B cell (primary cell): ENCODE results near the gene LPXN. TPM values are rescaled to one million over a fixed set of nuclear protein-coding genes. Genes with fewer than 3 reads are reported as not detected.

Experiments used
- ATAC-seq: fragments of 200-7000 bp; cut with Tn5 transposase; one replicate; pipeline ENCODE4 v1.10.0; 2021; ENCODE audit warnings: low read depth, mild to moderate bottlenecking, moderate number of reproducible peaks, moderate library complexity
- CTCF ChIA-PET: fragments of 350-600 bp; sonication (Branson Sonifier 250); formaldehyde crosslinking; loops from one replicate; lab custom pipeline; 2021; ENCODE audit warnings: antibody characterized with exemption, inconsistent platforms; lab: Charles Lee
- POLR2A ChIA-PET: fragments of 350-600 bp; sonication (Branson Sonifier 250); formaldehyde crosslinking; loops from one replicate; lab custom pipeline; 2021; ENCODE audit warnings: antibody characterized with exemption; lab: Charles Lee
- DNase-seq: peaks from one replicate; pipeline ENCODE4 v3.0.0; 2013
- H2AFZ ChIP-seq: 2 replicates; pipeline ENCODE4 v1.6.1; 2012; ENCODE audit warnings: mild to moderate bottlenecking, low read depth, low read length; ENCODE audit not compliant: insufficient read depth, poor library complexity, severe bottlenecking
- H3K27ac ChIP-seq, 2 donors: 1 replicate in 1 of 2; 2 replicates in 1 of 2; pipeline ENCODE4 v1.5.1; 2012 to 2013; ENCODE audit warnings: low read length in 2 of 2, mild to moderate bottlenecking in 2 of 2, moderate library complexity in 1 of 2
- H3K27me3 ChIP-seq, 4 experiments: fragments of 200-600 bp in 1 of 4; sonication (generic) in 1 of 4; replicated peaks in 1 of 4; 1 replicate in 2 of 4; 2 replicates in 2 of 4; pipeline versions ENCODE4 v1.6.1 to v1.7.0; 2013 to 2016; ENCODE audit warnings: low read length in 3 of 4, mild to moderate bottlenecking in 2 of 4, mixed read lengths in 1 of 4, moderate library complexity in 1 of 4; ENCODE audit not compliant: insufficient read depth in 4 of 4, control insufficient read depth in 3 of 4; ENCODE audit errors: control extremely low read depth in 1 of 4
- H3K36me3 ChIP-seq, 2 experiments: replicated peaks in 1 of 2; 1 replicate in 1 of 2; 2 replicates in 1 of 2; pipeline versions ENCODE4 v1.6.1 to v1.7.1; 2013; ENCODE audit warnings: low read length in 1 of 2; ENCODE audit not compliant: insufficient read depth in 2 of 2, control insufficient read depth in 1 of 2; ENCODE audit errors: control extremely low read depth in 1 of 2, extremely low read depth in 1 of 2
- H3K4me1 ChIP-seq, 2 donors: fragments of 200-600 bp in 1 of 2; sonication (generic) in 1 of 2; 1 replicate in 1 of 2; 2 replicates in 1 of 2; pipeline versions ENCODE4 v1.5.1 to v1.6.1; 2013 to 2017; ENCODE audit warnings: low read length in 2 of 2; ENCODE audit not compliant: control insufficient read depth in 2 of 2, insufficient read depth in 2 of 2
- H3K4me2 ChIP-seq: replicated peaks from 2 replicates; pipeline ENCODE3; 2012; ENCODE audit warnings: mild to moderate bottlenecking, low read depth, low read length; ENCODE audit not compliant: poor library complexity, severe bottlenecking
- H3K4me3 ChIP-seq, 5 experiments: fragments of 200-600 bp in 1 of 5; sonication (generic) in 1 of 5; 1 replicate in 3 of 5; 2 replicates in 2 of 5; pipeline versions ENCODE4 v1.5.1 to v1.7.0; 2011 to 2016; ENCODE audit warnings: low read length in 4 of 5, mild to moderate bottlenecking in 4 of 5, low read depth in 2 of 5, control low read depth in 1 of 5, moderate library complexity in 1 of 5; ENCODE audit not compliant: insufficient read depth in 1 of 5; ENCODE audit errors: control extremely low read depth in 1 of 5, extremely low read depth in 1 of 5
- H3K79me2 ChIP-seq: fragments of 200-600 bp; sonication (generic); one replicate; pipeline ENCODE4 v1.6.0; 2016; ENCODE audit warnings: low read length; ENCODE audit not compliant: control insufficient read depth, insufficient read depth
- H3K9ac ChIP-seq: fragments of 200-600 bp; sonication (generic); 2 replicates; pipeline ENCODE4 v1.6.1; 2017; ENCODE audit warnings: mild to moderate bottlenecking, low read length, moderate library complexity
- H3K9me3 ChIP-seq, 3 donors: one replicate each; pipeline versions ENCODE4 v1.6.1 to v1.7.1; 2013; ENCODE audit warnings: low read length in 2 of 3; ENCODE audit not compliant: control insufficient read depth in 2 of 3, insufficient read depth in 1 of 3; ENCODE audit errors: control extremely low read depth in 1 of 3
- H4K20me1 ChIP-seq: 2 replicates; pipeline ENCODE4 v1.6.0; 2012; ENCODE audit warnings: mild to moderate bottlenecking, low read length; ENCODE audit not compliant: insufficient read depth, control insufficient read depth, poor library complexity, severe bottlenecking
- H3K27ac Mint-ChIP-seq: one replicate; pipeline ENCODE4 v1.8.0; 2021; ENCODE audit warnings: mixed read lengths
- H3K27me3 Mint-ChIP-seq: one replicate; pipeline ENCODE4 v1.8.0; 2021; ENCODE audit warnings: mixed read lengths
- H3K4me1 Mint-ChIP-seq: one replicate; pipeline ENCODE4 v1.8.0; 2021; ENCODE audit warnings: mixed read lengths
- H3K4me3 Mint-ChIP-seq: one replicate; pipeline ENCODE4 v1.8.0; 2021; ENCODE audit warnings: mixed read lengths
- H3K9me3 Mint-ChIP-seq: one replicate; pipeline ENCODE4 v1.8.0; 2022; ENCODE audit warnings: mixed read lengths; ENCODE audit not compliant: insufficient read depth
- EZH2 ChIP-seq: IDR thresholded peaks from 2 replicates; pipeline ENCODE4 v1.6.1; 2012; ENCODE audit warnings: borderline replicate concordance, low read depth, mild to moderate bottlenecking, moderate library complexity, low read length; ENCODE audit not compliant: insufficient read depth, poor library complexity, severe bottlenecking
- WGBS: methylation state at CpG from one replicate; pipeline ENCODE4 v1.1.5; 2013; ENCODE audit warnings: missing lambda C conversion rate; ENCODE audit not compliant: insufficient coverage; 5-methylcytosine and 5-hydroxymethylcytosine counted together
- intact Hi-C: fragments of 100-400 bp; cut with micrococcal nuclease; formaldehyde crosslinking; loops from one replicate; pipeline ENCODE4 v1.10.0; 2022
- polyA plus RNA-seq: library from polyadenylated mRNA; depleted of rRNA; stranded (reverse); fragments of >200 nt; gene quantifications from 2 replicates; pipeline ENCODE4 v1.2.3, GENCODE V29; 2012
- total RNA-seq, 2 donors: library from RNA; stranded (reverse); fragments of 120-200 nt in 1 of 2; gene quantifications; 1 replicate in 1 of 2; 2 replicates in 1 of 2; pipeline versions ENCODE4 v1.2.3 to v1.2.4, GENCODE V29; 2013 to 2022
- TF ChIP-seq, protein P1 (sequence below): fragments of 200-600 bp; IDR thresholded peaks from one replicate; pipeline ENCODE4 v1.8.0; 2022; ENCODE audit warnings: antibody characterized with exemption, mild to moderate bottlenecking

The LPXN gene
- total and polyA plus RNA-seq, 2 donors (not counting 1 experiment from before 2014, with no cell fraction given): 59.2 to 209 TPM

DNA sequence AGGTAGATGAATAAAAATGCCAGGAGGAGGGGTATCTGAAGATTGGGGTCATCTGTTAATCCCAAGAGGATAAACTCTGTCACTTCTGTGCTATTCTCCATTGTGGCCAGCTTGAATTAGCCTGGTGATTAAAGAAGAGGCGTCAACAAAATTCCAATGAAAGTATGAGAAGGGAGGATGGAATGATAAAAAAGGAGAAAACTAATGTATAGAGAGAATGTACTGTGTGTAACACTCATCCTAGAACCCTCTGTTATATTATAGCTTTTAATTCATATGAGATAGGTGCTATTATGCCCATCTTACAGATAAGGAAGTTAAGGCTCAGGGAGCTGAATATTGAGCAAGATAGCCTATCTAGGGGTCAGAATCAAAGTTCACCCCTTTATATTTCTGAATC is 67.7 kb downstream of the LPXN start, which contains the start of gene OR5B21:
Gene OR5B21, minus strand, starts transcription at position 101 of the 400 bp plus-strand sequence. Its CDS starts 0 bp downstream, at position 101.
- no peak for ATAC-seq
- DNase-seq: no peak
- peaks cover 8 to 16% of the 10 kb centered on the region in 2 donors for H3K4me1 ChIP-seq
- Mint-ChIP-seq H3K9me3 (no peaks in the 10 kb centered on the region), H3K27me3 (no peaks in the 10 kb centered on the region), H3K4me3 (peak within 1 kb of the TSS; percentile 6), H3K27ac (peak within 1 kb of the TSS; percentile 32), H3K4me1 (peaks cover 27% of the 10 kb centered on the region)
- H3K4me3 ChIP-seq: no peak within 1 kb of the TSS
- no peak within 1 kb of the TSS for H3K9ac ChIP-seq
- H3K79me2 ChIP-seq: no peaks in the 10 kb centered on the region
- POLR2A ChIA-PET: no interaction called here
- no peaks in the 10 kb centered on the region for H3K36me3 ChIP-seq
- no peaks in the 10 kb centered on the region for H3K27me3 ChIP-seq
- H4K20me1 ChIP-seq: no peaks in the 10 kb centered on the region
- CTCF ChIA-PET: no interaction called here
- H3K4me2 ChIP-seq: peak within 1 kb of the TSS; percentile 16
- no peak within 1 kb of the TSS for H2AFZ ChIP-seq
- intact Hi-C loops: no loop called here
- no peak within 1 kb of the TSS for H3K27ac ChIP-seq
- TF ChIP-seq EZH2: no peak
- TF ChIP-seq, protein P1, sequence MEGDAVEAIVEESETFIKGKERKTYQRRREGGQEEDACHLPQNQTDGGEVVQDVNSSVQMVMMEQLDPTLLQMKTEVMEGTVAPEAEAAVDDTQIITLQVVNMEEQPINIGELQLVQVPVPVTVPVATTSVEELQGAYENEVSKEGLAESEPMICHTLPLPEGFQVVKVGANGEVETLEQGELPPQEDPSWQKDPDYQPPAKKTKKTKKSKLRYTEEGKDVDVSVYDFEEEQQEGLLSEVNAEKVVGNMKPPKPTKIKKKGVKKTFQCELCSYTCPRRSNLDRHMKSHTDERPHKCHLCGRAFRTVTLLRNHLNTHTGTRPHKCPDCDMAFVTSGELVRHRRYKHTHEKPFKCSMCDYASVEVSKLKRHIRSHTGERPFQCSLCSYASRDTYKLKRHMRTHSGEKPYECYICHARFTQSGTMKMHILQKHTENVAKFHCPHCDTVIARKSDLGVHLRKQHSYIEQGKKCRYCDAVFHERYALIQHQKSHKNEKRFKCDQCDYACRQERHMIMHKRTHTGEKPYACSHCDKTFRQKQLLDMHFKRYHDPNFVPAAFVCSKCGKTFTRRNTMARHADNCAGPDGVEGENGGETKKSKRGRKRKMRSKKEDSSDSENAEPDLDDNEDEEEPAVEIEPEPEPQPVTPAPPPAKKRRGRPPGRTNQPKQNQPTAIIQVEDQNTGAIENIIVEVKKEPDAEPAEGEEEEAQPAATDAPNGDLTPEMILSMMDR: no peak
- H3K9me3 ChIP-seq: no peaks in the 10 kb centered on the region
- WGBS: no CpG with 5 or more reads among the region's 1 CpG

DNA sequence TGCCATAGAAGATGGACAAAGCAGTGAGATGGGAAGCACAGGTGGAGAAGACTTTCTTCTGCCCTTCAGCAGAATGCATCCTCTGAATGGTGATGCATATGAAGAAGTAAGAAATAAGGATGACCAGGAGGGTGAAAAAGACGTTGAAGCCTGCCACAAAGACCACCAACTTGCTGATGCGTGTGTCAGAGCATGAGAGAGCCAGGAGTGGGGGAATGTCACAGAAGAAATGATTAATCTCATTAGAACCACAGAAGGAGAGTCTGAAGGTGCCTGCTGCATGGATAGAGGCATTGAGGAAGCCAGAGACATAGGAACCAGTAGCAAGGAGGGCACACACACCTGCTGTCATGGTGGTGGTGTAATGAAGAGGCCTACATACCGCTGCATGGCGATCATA is 68.3 kb downstream of the LPXN start:
- Mint-ChIP-seq H3K4me1 (peaks cover 27% of the 10 kb centered on the region), H3K27ac (peak overlapping the region; percentile 32), H3K27me3 (no peaks in the 10 kb centered on the region), H3K4me3 (peak overlapping the region; percentile 6), H3K9me3 (no peaks in the 10 kb centered on the region)
- intact Hi-C loops: no loop called here
- no peaks in the 10 kb centered on the region for H4K20me1 ChIP-seq
- no peaks in the 10 kb centered on the region for H3K36me3 ChIP-seq
- no peaks in the 10 kb centered on the region for H3K79me2 ChIP-seq
- peaks cover 8 to 16% of the 10 kb centered on the region in 2 donors for H3K4me1 ChIP-seq
- no peak overlapping the region for H3K9ac ChIP-seq
- peak overlapping the region; percentile 16 for H3K4me2 ChIP-seq
- no peak for DNase-seq
- WGBS: 83% methylated on average over 3 of the region's 4 CpGs
- H3K4me3 ChIP-seq: no peak overlapping the region
- POLR2A ChIA-PET: no interaction called here
- H3K27me3 ChIP-seq: no peaks in the 10 kb centered on the region
- TF ChIP-seq, protein P1: no peak
- TF ChIP-seq EZH2: no peak
- H3K27ac ChIP-seq: no peak overlapping the region
- CTCF ChIA-PET: no interaction called here
- no peak overlapping the region for H2AFZ ChIP-seq
- H3K9me3 ChIP-seq: no peaks in the 10 kb centered on the region
- ATAC-seq: no peak
